ENCODE results near the gene KCNE3.
"Not testable (repeated sequence)": the region's sequence is repeated elsewhere in the genome, so short reads cannot be mapped to it uniquely, and the experiment has no call there.

KCNE3 gene

DNA sequence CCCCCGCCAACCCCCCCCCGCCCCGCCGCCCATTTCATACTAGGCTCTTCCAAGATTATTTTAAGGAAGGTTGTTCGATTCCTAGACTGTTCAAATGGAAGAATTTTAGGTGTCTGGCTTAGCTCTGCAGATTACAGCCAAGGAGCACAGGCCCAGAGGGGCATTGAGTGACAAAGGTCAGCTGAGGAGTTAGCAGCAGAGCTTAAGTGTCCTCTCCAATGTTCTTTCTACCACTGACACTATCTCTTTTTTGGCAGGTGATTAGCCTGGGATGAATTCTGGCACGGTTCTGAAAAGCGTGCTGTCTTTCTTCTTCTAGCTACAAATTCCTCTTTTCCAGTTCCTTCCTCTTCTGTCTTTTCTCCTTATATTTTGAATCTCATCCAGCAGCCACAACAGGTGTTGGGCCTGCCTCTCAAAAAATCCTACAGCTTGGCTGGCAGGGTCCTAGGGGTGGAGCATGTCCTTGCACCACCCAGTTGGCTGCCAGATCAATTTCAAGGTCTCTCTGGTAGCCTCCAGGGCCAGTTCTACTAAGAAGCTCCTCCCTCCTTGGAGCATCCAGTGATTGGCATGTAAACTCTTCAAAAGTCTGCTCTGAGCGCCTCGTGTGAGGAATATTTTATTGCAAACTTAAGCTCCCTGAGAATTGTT, 23.0 kb downstream of the KCNE3 start:
- DNase-seq (ENCODE audit: low read depth in 2 of 3, low spot score in 1 of 3) = no peak

DNA sequence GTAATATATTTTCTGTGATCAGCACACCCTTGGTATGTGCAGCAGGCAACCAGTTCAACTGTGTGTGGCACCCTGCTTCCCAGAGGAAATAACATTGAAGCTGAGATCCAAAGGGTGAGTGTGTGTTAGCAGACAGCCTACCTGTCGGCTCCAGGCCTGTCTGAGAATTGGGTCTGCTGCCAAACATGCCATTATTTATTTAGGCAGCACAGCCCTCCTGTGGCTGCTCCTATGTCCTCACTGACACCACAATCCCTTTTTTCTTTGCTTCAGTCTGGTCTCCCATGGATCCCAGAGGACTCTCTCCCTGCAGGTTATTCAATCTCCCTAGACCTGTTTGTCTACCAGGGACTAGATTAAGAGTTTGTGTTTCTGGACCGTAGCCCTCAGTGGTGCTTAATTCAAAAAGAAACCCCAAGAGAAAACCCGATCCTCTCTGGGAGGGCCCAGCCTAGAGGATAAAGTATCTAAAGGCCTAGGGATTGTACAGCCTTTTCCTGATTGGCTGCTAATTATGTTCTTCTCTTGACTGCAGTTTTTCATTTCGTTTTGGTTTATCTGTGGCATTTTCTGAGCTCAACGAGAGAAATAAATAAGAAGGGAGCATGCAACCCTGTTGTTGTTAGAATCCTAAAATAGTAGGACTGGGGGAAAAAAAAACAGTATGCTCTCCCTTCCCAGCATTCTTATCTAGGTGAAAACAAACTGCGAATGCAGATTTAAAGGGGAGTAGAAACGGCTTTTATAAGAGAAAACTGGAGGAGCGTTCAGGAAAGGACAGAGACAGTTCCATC, 24.1 kb downstream of the KCNE3 start:
- DNase-seq (ENCODE audit: low read depth in 2 of 3, low spot score in 1 of 3) = no peak

GRCh38 chr11:74442636-74443035, 24.7 kb downstream of the KCNE3 start:
- DNase-seq (ENCODE audit: low read depth in 2 of 3, low spot score in 1 of 3) = no peak

GRCh38 chr11:74438681-74439080, 28.7 kb downstream of the KCNE3 start:
- no peak for DNase-seq (ENCODE audit: low read depth in 2 of 3, low spot score in 1 of 3)

DNA sequence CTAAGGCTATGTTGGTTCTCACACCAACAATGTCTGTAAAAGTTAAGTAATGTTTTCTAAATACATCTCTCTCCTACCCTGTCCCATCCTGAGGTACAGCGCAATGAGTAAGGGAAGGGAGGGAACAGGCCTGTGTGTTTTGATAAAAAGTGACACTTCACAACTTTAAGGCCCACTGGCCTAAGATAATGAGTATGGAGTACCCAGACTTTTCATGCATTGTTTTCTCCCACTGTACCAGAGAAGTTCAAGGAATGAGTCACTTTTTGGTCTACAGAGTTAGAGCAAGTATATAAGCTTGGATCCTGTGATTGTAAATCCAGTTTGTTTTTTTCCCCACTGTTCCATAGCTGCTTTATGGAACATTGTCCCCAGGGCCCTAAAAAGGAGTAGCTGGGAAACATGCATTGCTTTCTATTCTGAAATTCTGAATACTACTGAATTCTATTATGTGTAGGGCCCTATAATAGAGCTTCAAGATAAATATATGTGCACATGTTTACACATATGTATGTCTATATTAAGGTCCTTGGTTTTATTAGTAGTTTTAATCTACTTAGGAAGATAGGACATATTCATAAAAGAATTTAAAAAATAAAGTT, 29.8 kb downstream of the KCNE3 start:
- DNase-seq (ENCODE audit: low read depth in 2 of 3, low spot score in 1 of 3) = no peak

DNA sequence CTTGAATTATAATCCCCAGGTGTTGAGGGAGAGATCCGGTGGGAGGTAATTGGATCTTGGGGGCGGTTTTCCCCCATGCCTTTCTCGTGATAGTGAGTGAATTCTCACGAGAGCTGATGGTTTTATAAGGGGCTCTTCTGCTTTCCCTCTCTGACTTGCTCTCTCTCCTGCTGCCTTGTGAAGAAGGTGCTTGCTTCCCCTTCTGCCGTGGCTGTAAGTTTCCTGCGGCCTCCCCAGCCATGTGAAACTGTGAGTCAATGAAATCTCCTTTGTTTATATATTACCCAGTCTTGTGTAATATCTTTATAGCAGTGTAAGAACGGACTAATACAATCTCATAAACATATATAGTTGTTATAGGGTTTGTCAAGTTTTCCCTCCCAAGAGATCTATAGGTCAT, 32.8 kb downstream of the KCNE3 start:
- no peak for DNase-seq (ENCODE audit: low read depth in 2 of 3, low spot score in 1 of 3)

GRCh38 chr11:74429205-74429604, 38.1 kb downstream of the KCNE3 start:
- DNase-seq (ENCODE audit: low read depth in 2 of 3, low spot score in 1 of 3) = no peak

DNA sequence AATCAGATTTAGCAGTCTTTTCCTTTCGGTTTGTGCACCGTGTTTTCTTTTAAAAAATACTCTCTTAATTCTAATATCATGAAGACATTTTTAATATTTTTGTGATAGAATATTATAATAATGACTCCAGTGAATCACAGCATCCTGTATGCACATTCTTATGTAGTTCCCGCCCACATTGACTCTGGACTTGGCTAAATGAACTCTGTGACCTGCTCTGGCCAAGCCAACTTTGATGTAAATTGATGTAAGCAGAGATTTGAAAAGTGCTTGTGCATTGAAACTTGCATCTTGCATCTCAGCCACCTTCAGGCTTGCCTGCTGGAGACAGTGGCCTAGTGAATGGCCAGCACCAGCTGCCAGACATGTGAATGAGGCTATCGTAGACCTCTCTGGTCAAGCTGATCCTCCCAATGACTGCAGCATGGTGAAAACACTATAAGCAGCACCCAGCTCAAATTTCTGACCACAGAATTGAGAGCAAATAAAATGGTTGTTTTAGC, 39.9 kb downstream of the KCNE3 start:
- DNase-seq (ENCODE audit: low read depth in 2 of 3, low spot score in 1 of 3) = no peak

DNA sequence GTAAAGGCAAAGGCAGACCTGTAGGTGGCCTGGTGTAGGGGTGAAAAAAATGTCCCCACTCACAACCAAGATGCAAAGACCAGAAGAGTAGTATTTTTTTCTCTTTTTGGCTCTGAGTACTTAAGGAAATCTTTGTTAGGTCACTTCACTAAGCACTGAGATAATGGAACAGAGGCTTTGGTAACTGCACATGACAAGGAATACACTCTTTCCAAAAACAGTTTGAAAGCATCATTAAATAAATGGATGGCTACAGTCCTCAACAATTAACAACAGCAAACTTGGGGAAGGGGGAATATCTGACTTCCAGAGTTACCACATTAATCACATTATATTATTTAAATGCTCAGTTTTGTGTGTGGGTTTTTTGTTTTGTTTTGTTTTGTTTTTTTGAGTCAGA, 42.2 kb downstream of the KCNE3 start:
- no peak for DNase-seq (ENCODE audit: low read depth in 2 of 3, low spot score in 1 of 3)

DNA sequence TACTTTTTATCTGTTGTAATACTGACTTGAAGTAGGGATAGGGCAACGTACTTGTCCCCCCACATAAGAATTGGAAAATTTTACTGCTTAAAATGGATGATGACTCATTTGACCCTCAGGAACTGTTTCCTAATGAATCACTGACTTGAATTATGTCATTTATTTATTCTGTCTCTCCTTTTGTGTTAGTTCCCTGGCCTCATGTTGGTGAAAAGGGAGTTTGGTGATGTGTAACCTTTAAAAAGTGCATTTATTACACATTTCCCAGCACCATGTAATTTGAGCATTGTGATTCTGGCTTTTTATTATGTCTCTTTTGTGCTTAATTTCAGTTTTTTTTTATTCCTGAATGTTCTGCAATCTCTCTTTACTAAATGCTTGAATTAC, 48.8 kb downstream of the KCNE3 start:
- DNase-seq (ENCODE audit: low read depth in 2 of 3, low spot score in 1 of 3) = no peak

- DNase-seq (ENCODE audit: low read depth in 2 of 3, low spot score in 1 of 3) = no peak
Measured at GRCh38 chr11:74417860-74418508, 49.4 kb downstream of the KCNE3 start.

DNA sequence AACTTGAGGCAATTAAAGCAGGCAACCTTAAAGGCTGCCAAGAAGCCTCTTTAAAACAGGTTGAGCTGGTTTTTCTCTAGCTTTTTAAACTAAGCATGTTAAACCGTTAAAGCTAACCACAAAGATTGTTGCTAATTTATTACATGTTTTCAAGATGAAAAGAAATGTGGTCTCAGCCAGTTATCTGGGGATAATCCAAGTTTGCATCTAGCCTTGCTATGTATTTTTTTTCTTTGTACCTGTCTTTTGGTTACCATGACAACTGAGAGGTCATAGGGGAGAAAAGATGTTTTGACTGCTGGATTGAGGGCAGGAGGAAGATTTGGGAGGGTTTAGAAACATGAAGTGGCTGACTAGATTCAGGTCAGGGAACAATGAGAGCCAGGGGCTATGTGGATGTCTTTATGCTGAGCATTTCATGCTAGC, 50.0 kb downstream of the KCNE3 start:
- DNase-seq (ENCODE audit: low read depth in 2 of 3, low spot score in 1 of 3) = no peak

DNA sequence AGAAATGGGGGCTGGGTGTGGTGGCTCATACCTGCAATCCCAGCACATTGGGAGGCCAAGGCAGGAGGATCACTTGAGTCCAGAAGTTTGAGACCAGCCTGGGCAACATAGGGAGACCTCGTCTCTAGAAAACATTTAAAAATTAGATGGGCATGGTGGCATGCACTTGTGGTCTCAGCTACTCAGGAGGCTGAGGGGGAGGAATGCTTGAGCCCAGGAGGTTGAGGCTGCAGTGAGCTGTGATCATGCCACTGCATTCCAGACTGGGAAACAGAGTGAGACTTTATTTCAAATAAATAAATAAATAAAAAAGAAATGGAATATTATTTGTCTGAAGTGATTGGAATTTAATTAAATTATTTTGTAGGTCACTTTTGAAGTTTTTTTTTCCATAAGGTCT, 50.4 kb downstream of the KCNE3 start:
- DNase-seq (ENCODE audit: low read depth in 2 of 3, low spot score in 1 of 3) = not testable (repeated sequence)

DNA sequence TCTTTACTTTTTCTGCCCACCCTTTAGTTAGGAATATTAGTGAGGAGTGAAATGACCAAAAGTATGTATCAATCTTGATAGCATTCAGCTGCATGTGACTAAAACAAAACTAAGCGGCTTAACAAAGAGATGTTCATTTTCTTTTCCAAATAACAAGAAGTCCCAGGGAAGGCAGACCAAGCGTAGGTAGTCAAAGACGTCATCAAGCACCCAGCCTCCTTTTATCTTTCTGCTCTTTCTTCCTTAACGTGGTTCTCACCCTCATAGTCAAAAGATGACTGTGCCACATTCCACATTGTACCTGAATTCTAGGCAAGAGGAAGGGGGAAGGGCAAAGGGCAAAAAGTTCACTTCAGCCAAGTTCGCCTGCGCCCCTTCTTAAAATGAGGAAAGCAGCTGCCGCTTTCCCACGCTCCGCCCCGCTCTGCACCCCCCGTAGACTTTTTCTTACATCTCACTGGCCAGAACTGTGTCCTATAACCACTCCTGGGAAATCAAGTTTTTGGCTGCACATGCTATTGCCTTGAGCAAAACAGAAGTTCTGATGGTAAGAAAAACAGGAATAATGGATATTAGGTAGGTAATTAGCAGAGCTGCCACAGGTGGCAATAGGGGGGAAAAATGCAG, 54.5 kb downstream of the KCNE3 start:
- no peak for DNase-seq (ENCODE audit: low read depth in 2 of 3, low spot score in 1 of 3)

- no peak for DNase-seq (ENCODE audit: low read depth in 2 of 3, low spot score in 1 of 3)
Measured at GRCh38 chr11:74412321-74412720, 55.0 kb downstream of the KCNE3 start.

DNA sequence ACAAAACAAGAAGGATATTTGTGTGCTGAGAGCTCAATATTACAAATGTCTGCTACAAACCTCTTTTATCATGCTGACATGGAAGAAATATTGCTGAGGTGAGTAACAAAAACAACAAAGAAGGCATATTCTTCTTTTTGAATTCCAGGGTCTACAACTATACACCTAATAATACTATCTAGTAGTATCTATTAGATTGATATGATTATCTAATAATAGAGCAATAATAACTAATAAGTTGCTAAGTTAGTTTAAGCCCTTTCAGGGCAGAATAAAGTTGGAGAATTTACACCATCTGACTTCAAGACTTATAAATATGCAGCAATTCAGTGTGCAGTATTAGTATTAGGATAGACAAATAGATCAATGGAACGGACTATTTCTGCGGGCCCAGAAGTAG, 57.7 kb downstream of the KCNE3 start:
- DNase-seq (ENCODE audit: low read depth in 2 of 3, low spot score in 1 of 3) = no peak
